Activated CD8-positive, alpha-beta memory T cell treated with anti-CD3 and anti-CD28 coated beads, Interleukin-2, amount 10 ng/mL, durations not matched to agents 7 days and 5 days (primary cell): ENCODE data around the gene RAB30. TPM values are rescaled to one million over a fixed set of nuclear protein-coding genes. Genes with fewer than 3 reads are reported as not detected.
"Not testable (repeated sequence)": the region's sequence is repeated elsewhere in the genome, so short reads cannot be mapped to it uniquely, and the experiment has no call there.

Experiments
- ATAC-seq: fragments of 150-1000 bp; cut with Tn5 transposase; one replicate; pipeline ENCODE4 v1.10.0; 2021; ENCODE audit warnings: moderate library complexity
- CTCF ChIA-PET: fragments of 350-600 bp; sonication (Branson Sonifier 250); formaldehyde crosslinking; loops from one replicate; lab custom pipeline; 2021; ENCODE audit warnings: antibody characterized with exemption; lab: Charles Lee
- DNase-seq: peaks from one replicate; pipeline ENCODE4 v3.0.0-alpha.2; 2020
- H3K27ac Mint-ChIP-seq: one replicate; pipeline ENCODE4 v1.8.0; 2021; ENCODE audit warnings: mild to moderate bottlenecking, mixed read lengths
- H3K27me3 Mint-ChIP-seq: one replicate; pipeline ENCODE4 v1.8.0; 2021; ENCODE audit warnings: mixed read lengths
- H3K36me3 Mint-ChIP-seq: one replicate; pipeline ENCODE4 v1.8.0; 2021; ENCODE audit warnings: mild to moderate bottlenecking, mixed read lengths
- H3K4me1 Mint-ChIP-seq: one replicate; pipeline ENCODE4 v1.8.0; 2021; ENCODE audit warnings: mixed read lengths
- H3K4me3 Mint-ChIP-seq: one replicate; pipeline ENCODE4 v1.8.0; 2021; ENCODE audit warnings: mild to moderate bottlenecking, moderate library complexity, mixed read lengths
- H3K9me3 Mint-ChIP-seq: one replicate; pipeline ENCODE4 v1.8.0; 2022; ENCODE audit warnings: low read depth, mixed read lengths
- total RNA-seq, 2 experiments: library from RNA; stranded (reverse); gene quantifications; one replicate each; pipeline ENCODE4 v1.2.3, GENCODE V29; 2021

The RAB30 gene
- total RNA-seq, 2 experiments from 2014 or later, result 7.0 to 7.7 TPM

DNA sequence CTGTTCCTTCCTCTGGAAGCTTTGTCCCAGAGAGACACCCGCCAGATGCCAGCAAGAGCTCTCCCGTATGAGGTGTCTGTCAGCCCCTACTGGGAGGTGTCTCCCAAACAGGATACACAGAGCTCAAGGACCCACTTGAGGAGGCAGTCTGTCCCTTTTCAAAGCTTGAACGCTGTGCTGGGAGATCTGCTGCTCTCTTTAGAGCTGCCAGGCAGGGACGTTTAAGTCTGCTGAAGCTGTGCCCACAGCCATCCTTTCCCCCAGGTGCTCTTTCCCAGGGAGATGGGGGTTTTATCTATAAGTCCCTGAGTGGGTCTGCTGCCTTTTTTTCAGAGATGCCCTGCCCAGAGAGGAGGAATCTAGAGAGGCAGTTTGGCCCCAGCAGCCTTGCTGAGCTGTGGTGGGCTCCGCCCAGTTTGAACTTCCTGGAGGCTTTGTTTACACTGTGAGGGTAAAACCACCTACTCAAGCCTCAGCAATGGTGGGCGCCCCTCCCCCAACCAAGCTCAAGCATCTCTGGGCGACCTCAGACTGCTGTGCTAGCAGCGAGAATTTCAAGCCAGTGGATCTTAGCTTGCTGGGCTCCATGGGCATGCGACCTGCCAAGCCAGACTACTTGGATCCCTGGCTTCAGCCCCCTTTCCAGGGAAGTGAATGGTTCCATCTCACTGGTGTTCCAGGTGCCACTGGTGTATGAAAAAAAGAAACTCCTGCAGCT, 115.8 kb downstream of the RAB30 start:
- peak overlapping the region; percentile 80 for H3K27ac Mint-ChIP-seq
- peaks cover 18% of the 10 kb centered on the region for H3K9me3 Mint-ChIP-seq
- not testable (repeated sequence) for H3K4me3 Mint-ChIP-seq, H3K27me3 Mint-ChIP-seq
- peaks cover 41% of the 10 kb centered on the region for H3K36me3 Mint-ChIP-seq
- ATAC-seq, result peak; percentile 46
- DNase-seq, result peak; percentile 93
- H3K4me1 Mint-ChIP-seq, result peaks cover 45% of the 10 kb centered on the region
- CTCF ChIA-PET, result interaction anchor here (1.0 to 1.2 kb wide), 3 partner anchors 14 to 78 kb away, joined by 3 to 4 read pairs (median 3); no protein-coding TSS in a partner anchor

DNA sequence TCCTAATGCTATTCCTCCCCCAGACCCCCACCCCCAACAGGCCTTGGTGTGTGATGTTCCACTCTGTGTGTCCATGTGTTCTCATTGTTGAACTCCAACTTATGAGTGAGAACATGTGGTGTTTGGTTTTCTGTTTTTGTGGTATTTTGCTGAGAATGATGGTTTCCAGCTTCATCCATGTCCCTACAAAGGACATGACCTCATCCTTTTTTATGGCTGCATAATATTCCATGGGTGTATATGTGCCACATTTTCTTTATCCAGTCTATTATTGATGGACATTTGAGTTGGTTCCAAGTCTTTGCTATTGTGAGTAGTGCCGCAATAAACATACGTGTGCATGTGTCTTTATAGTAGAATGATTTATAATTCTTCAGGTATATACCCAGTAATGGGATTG, 121.2 kb downstream of the RAB30 start:
- H3K9me3 Mint-ChIP-seq, result peaks cover 15% of the 10 kb centered on the region
- H3K27ac Mint-ChIP-seq, H3K4me1 Mint-ChIP-seq, CTCF ChIA-PET, DNase-seq, H3K27me3 Mint-ChIP-seq, H3K4me3 Mint-ChIP-seq, ATAC-seq: not testable (repeated sequence)
- peaks cover 35% of the 10 kb centered on the region for H3K36me3 Mint-ChIP-seq

DNA sequence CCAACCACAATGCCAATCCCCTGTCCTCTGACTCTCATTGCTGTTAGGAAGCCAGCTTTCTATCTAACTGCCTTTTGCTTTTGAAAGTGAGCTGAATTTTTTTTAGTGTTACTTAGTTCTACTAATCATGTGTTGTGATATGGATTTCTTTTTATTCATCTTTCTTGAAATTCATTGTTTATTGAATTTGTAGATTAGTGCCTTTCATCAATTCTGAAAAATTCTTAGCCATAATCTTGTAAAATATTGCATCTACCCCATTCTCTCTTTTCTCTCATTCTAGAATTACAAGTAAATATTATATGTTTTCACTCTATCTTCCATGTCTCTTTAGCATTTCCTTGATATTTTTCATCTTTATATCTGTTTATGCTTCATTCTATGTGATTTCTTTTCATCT, 122.3 kb downstream of the RAB30 start:
- ATAC-seq (no peak), DNase-seq (no peak)
- Mint-ChIP-seq H3K9me3 (peaks cover 13% of the 10 kb centered on the region), H3K27ac (no peak overlapping the region), H3K4me3 (no peak overlapping the region), H3K36me3 (peaks cover 26% of the 10 kb centered on the region), H3K27me3 (no peaks in the 10 kb centered on the region), H3K4me1 (no peaks in the 10 kb centered on the region)
- CTCF ChIA-PET, result no interaction called here

DNA sequence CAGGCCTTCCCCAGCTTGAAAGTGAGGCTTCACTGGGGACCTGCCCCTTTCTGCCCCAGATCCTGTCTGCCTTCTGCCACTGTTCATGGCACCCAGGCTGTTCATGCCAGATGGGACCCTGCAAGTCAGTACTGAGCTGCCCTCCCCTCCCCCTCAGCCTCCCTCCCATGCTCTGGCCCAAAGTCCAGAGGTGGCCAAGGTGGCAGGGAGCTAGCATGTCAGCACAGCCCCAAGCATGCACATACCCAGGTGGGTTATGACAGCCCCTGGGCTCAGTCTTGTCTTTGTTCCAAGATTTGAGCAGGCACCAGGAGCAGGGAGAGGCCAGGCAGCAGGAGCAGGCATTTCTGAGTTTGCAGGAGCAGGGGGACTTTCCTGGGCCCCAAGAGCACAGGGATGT, 126.0 kb downstream of the RAB30 start:
- H3K27ac Mint-ChIP-seq, result no peak overlapping the region
- no peaks in the 10 kb centered on the region for H3K9me3 Mint-ChIP-seq
- no peak overlapping the region for H3K4me3 Mint-ChIP-seq
- H3K36me3 Mint-ChIP-seq, result peaks cover 9% of the 10 kb centered on the region
- CTCF ChIA-PET, result no interaction called here
- DNase-seq (no peak), ATAC-seq (no peak)
- no peaks in the 10 kb centered on the region for H3K27me3 Mint-ChIP-seq
- peaks cover 2% of the 10 kb centered on the region for H3K4me1 Mint-ChIP-seq

DNA sequence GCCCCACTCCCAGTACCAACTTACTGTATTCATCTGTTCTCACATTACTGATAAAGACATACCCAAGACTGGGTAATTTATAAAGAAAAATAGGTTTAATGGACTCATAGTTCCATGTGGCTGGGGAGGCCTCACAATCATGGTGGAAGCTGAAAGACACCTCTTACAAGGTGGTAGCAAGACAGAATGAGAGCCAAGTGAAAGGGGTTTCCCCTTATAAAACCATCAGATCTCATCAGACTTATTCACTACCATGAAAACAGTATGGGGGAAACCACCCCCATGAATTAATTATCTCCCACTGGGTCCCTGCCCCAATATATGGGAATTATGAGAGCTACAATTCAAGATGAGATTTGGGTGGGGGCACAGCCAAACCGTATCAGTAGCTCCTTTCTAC, 126.7 kb downstream of the RAB30 start:
- H3K27ac Mint-ChIP-seq, DNase-seq, ATAC-seq, H3K4me3 Mint-ChIP-seq, H3K4me1 Mint-ChIP-seq, H3K36me3 Mint-ChIP-seq, H3K27me3 Mint-ChIP-seq, CTCF ChIA-PET, H3K9me3 Mint-ChIP-seq: not testable (repeated sequence)

DNA sequence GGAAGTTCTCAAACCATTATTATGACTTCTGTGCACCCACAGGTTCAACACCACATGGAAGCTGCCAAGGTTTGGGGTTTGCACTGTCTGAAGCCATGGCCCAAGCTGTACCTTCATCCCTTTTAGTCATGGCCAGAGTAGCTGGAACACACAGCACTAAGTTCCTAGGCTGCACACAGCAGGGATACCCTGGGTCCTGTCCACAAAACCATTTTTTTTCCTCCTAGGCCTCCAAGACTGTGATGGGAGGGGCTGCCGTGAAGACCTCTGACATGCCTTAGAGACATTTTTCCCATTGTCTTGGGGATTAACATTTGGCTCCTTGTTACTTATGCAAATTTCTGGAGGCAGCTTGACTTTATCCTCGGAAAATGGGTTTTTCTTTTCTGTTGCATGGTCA, 127.5 kb downstream of the RAB30 start:
- Mint-ChIP-seq H3K36me3 (peaks cover 11% of the 10 kb centered on the region), H3K4me3 (no peak overlapping the region), H3K27me3 (no peaks in the 10 kb centered on the region), H3K4me1 (peaks cover 3% of the 10 kb centered on the region), H3K27ac (no peak overlapping the region), H3K9me3 (peaks cover 2% of the 10 kb centered on the region)
- no peak for DNase-seq
- no peak for ATAC-seq
- CTCF ChIA-PET, result no interaction called here

DNA sequence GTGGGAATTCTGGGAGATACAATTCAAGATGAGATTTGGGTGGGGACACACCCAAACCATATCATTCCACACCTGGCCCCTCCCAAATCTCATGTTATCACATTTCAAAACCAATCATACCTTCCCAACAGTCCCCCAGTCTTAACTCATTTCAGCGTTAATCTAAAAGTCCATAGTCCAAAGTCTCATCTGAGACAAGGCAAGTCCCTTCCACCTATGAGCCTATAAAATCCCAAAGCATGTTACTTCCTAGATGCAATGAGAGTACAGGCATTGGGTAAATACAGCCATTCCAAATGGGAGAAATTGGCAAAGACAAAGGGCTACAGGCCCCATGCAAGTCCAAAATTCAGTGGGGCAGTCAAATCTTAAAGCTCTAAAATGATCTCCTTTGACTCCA, 128.3 kb downstream of the RAB30 start:
- not testable (repeated sequence) for H3K27ac Mint-ChIP-seq
- CTCF ChIA-PET, result interaction anchor here (1.3 kb wide), 1 partner anchor 76 kb away, joined by 3 read pairs; no protein-coding TSS in a partner anchor

DNA sequence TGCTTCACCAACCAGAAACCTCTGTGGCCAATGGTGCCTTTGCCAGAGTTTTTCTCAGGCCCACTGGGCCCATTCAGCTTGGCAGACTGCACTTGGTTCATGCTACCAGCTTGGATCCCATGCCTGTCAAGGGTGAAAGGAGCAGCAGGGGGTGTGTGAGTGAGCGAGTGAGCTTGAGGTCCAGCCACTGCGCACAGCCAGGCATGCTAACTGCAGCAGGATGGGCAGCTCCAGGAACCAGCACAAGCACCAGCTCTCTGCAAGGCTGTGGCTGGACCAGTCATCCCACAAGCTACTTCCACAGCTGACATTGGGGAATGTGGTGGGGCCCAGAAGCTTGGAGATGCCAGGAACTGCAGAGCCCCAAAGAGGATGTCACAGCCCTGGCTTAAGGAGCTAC, 129.3 kb downstream of the RAB30 start:
- CTCF ChIA-PET, result interaction anchor here (0.9 to 3.3 kb wide), 4 partner anchors 12 to 75 kb away, joined by 3 to 10 read pairs (median 3); no protein-coding TSS in a partner anchor
- no peak for DNase-seq

More for the DNA sequence above, 128.3 kb downstream of the RAB30 start:
- not testable (repeated sequence) for H3K9me3 Mint-ChIP-seq, ATAC-seq, H3K4me1 Mint-ChIP-seq, H3K4me3 Mint-ChIP-seq, H3K27me3 Mint-ChIP-seq, DNase-seq
- peaks cover 11% of the 10 kb centered on the region for H3K36me3 Mint-ChIP-seq

DNA sequence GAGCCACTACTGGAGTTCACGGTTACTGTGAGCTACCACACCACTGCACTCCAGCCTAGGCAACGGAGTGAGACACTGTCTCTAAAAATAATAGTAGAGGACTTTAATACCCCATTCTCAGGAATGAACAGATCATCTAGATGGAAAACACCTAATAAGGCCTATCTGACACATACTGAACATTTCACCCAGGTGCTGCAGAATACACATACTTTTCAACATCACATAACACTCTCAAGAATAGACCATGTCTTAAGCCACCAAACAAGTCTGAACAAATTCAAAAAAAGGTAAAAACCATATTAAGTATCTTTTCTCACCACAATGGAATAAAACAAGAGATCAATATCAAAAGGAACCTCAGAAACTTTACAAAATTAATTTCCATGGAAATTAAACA, 132.2 kb downstream of the RAB30 start:
- CTCF ChIA-PET, result interaction anchor here (0.9 to 3.3 kb wide), 2 partner anchors 9 kb away, joined by 3 to 10 read pairs; no protein-coding TSS in a partner anchor
- Mint-ChIP-seq H3K4me3 (no peak overlapping the region), H3K9me3 (peaks cover 2% of the 10 kb centered on the region), H3K27me3 (no peaks in the 10 kb centered on the region), H3K4me1 (peaks cover 3% of the 10 kb centered on the region), H3K36me3 (peaks cover 27% of the 10 kb centered on the region), H3K27ac (no peak overlapping the region)
- DNase-seq (no peak), ATAC-seq (no peak)

More for the DNA sequence above, 129.3 kb downstream of the RAB30 start:
- Mint-ChIP-seq H3K4me1 (peaks cover 3% of the 10 kb centered on the region), H3K27ac (no peak overlapping the region), H3K36me3 (peaks cover 11% of the 10 kb centered on the region), H3K9me3 (peaks cover 2% of the 10 kb centered on the region), H3K4me3 (no peak overlapping the region), H3K27me3 (no peaks in the 10 kb centered on the region)
- ATAC-seq, result no peak

DNA sequence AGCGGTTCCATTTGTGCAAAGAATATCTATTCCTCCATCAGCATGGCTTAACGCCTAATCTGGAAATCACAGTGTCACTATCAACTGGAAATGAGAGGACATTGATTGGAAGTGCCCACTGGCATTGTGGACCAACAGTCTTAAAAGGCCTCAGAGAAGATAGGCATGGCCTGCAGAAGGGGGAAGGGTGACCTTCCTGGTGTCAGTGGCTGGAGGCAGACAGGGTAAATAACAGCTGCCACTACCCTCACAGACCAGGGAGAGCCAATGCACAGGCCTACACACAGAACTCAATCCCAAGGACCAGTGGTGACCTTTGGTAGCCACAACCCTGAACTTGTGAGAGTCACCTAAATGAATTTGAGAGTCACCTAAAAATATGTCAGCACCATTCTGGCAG, 134.1 kb downstream of the RAB30 start:
- Mint-ChIP-seq H3K4me1 (peaks cover 3% of the 10 kb centered on the region), H3K9me3 (peaks cover 2% of the 10 kb centered on the region), H3K4me3 (no peak overlapping the region), H3K27me3 (no peaks in the 10 kb centered on the region), H3K27ac (no peak overlapping the region), H3K36me3 (peaks cover 37% of the 10 kb centered on the region)
- no peak for ATAC-seq
- DNase-seq, result no peak
- CTCF ChIA-PET, result interaction anchor here (1.4 kb wide), 1 partner anchor 312 kb away, joined by 3 read pairs; no protein-coding TSS in a partner anchor

DNA sequence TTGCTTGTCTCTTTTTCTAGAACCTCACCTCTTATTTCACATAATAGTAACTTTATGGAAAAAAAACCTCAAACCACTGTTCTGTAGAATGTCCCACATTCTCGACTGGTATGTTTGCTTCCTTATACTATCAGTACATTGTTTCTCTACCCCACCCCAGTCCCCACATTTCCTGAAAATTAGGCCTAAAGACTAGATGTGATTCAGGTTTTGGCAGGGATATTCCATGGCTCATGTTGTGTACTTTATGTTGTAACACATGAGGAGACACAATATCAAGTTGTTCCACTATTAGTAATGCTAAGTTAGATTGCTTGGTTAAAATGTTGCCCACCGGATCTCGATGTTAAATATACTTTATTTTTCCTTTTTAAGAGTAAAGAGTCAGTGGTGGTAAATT, 135.4 kb downstream of the RAB30 start:
- no peaks in the 10 kb centered on the region for H3K27me3 Mint-ChIP-seq
- H3K4me1 Mint-ChIP-seq, result peaks cover 4% of the 10 kb centered on the region
- no peak overlapping the region for H3K4me3 Mint-ChIP-seq
- peaks cover 2% of the 10 kb centered on the region for H3K9me3 Mint-ChIP-seq
- no peak overlapping the region for H3K27ac Mint-ChIP-seq
- ATAC-seq (no peak), DNase-seq (no peak)
- CTCF ChIA-PET, result no interaction called here
- H3K36me3 Mint-ChIP-seq, result peaks cover 46% of the 10 kb centered on the region

DNA sequence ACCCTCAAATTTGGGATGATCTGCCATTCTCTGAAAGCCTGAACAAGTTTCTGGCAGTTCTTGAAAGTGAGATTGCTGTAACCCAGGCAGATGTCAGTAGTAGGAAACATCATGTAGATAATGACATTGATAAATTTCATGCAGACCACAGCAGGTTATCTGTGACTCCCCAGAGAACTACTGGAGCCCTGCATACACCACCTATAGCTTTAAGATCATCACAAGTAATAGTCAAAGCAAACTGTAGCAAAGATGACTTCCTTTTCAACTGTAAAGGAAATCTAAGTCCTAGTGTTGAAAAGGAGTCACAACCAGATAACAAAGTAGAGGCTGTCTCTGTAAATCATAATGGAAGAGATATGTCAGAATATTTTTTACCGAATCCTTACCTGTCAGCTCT, 139.1 kb downstream of the RAB30 start:
- H3K9me3 Mint-ChIP-seq, result no peaks in the 10 kb centered on the region
- ATAC-seq (no peak), DNase-seq (no peak)
- H3K36me3 Mint-ChIP-seq, result peaks cover 45% of the 10 kb centered on the region
- H3K4me3 Mint-ChIP-seq, result no peak overlapping the region
- H3K27ac Mint-ChIP-seq, result no peak overlapping the region
- H3K4me1 Mint-ChIP-seq, result peaks cover 5% of the 10 kb centered on the region
- no peaks in the 10 kb centered on the region for H3K27me3 Mint-ChIP-seq
- CTCF ChIA-PET, result no interaction called here

DNA sequence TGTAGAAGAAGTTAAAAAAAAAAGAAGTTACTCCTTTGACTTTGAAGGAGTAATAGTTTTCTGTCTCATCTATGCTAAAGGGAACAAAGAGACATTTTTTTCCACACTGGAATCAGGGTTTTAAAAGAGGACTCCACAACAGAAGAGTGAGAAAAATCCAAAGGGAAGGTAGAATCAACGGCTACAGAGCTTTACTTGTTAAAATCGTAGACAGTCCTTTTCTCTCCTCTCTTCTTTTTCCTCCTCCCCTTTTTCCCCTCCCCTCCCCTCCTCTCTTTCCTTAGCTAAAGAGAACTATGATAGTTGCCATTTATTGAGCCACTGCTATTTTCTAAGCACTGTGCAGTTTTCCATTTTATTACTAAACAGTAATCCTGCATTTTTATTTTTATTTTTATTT, 141.0 kb downstream of the RAB30 start:
- peaks cover 10% of the 10 kb centered on the region for H3K4me1 Mint-ChIP-seq
- ATAC-seq, result no peak
- H3K27me3 Mint-ChIP-seq, result no peaks in the 10 kb centered on the region
- H3K9me3 Mint-ChIP-seq, result no peaks in the 10 kb centered on the region
- H3K36me3 Mint-ChIP-seq, result peaks cover 38% of the 10 kb centered on the region
- CTCF ChIA-PET, result interaction anchor here (1.0 to 2.0 kb wide), 5 partner anchors 8 to 154 kb away, joined by 3 to 10 read pairs (median 3); no protein-coding TSS in a partner anchor
- H3K4me3 Mint-ChIP-seq, result no peak overlapping the region
- no peak overlapping the region for H3K27ac Mint-ChIP-seq
- no peak for DNase-seq

DNA sequence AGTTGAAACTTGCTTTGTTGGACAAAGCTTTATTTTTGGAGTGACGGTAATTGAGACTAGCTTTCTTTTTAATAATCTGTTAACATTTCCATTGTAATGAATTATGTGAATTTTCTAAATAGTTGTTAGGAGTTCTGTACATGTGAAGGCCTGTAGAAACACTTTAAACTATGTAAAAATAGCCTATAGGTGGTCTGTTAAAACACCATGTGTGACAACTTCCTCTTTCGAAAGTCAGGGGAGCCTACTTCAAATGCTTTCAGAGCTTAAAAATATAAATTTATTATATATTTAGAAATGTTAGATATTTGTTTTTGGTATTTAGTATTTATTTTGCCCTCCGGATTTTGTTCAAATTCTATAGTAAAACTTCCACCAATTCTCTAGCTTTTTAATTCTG, 141.5 kb downstream of the RAB30 start:
- no peaks in the 10 kb centered on the region for H3K27me3 Mint-ChIP-seq
- no peak for ATAC-seq
- no peaks in the 10 kb centered on the region for H3K9me3 Mint-ChIP-seq
- DNase-seq, result no peak
- no peak overlapping the region for H3K4me3 Mint-ChIP-seq
- no peak overlapping the region for H3K27ac Mint-ChIP-seq
- CTCF ChIA-PET, result interaction anchor here (1.1 to 2.0 kb wide), 6 partner anchors 9 to 155 kb away, joined by 3 to 10 read pairs (median 3); no protein-coding TSS in a partner anchor
- H3K4me1 Mint-ChIP-seq, result peaks cover 10% of the 10 kb centered on the region
- peaks cover 36% of the 10 kb centered on the region for H3K36me3 Mint-ChIP-seq
